ENCODE measurements around the gene LRRC2.

Gene LRRC2

DNA sequence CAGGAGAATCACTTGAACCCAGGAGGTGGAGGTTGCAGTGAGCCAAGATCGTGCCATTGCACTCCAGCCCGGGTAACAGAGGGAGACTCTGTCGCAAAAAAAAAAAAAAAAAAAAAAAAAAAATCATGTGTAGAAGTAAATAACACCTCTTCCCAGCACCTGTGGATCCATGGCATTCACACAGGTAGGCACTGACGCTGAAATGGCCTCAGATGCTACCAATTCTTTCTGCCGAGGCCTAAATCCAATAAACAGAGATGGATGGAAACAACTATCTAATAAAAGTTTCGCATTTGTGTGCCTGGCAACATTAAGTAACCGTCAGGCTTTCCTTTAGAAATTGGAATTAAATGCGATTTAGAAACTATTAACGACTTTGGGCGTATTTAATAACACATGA is 10.3 kb upstream of the LRRC2 start:
- TF ChIP-seq, protein P1, sequence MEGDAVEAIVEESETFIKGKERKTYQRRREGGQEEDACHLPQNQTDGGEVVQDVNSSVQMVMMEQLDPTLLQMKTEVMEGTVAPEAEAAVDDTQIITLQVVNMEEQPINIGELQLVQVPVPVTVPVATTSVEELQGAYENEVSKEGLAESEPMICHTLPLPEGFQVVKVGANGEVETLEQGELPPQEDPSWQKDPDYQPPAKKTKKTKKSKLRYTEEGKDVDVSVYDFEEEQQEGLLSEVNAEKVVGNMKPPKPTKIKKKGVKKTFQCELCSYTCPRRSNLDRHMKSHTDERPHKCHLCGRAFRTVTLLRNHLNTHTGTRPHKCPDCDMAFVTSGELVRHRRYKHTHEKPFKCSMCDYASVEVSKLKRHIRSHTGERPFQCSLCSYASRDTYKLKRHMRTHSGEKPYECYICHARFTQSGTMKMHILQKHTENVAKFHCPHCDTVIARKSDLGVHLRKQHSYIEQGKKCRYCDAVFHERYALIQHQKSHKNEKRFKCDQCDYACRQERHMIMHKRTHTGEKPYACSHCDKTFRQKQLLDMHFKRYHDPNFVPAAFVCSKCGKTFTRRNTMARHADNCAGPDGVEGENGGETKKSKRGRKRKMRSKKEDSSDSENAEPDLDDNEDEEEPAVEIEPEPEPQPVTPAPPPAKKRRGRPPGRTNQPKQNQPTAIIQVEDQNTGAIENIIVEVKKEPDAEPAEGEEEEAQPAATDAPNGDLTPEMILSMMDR (conservative IDR thresholded peaks at IDR 0.05; ENCODE audit: control insufficient read depth, insufficient read depth, low read depth, low read length), result no peak
- H3K4me3 ChIP-seq (ENCODE audit: control insufficient read depth, low read depth, low read length), result no peak overlapping the region
- no peak for DNase-seq (ENCODE audit: low read depth)

DNA sequence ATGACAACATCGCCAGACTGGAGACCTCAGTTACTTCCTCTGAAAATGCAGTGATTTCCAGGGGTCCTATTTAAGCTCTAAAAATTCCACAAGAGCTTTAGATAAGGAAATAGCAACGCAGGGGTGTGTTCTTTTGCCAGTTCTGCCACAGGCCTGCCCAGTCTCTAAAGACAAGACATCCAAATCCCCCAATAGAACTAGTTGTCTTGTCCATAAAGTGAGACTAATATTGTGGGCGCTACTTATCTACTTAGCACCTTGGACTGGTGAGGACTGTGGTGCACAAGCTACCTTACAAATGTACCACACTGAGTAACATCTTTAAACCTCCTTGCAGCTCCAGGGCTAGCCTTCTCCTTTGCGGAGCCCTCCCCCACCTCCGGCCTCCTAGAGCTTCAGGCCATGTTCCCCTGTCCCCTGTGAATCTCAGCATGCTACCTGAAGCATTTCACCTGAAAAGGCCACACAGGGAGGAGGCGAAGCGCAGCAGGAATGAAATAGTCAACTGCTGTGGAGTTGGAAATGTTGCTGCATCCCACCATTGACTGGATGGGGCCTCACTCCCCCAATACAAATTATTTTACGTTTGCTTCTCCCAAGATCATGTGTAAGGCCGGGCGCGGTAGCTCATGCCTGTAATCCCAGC is 9.6 kb upstream of the LRRC2 start:
- TF ChIP-seq, protein P1 (conservative IDR thresholded peaks at IDR 0.05; ENCODE audit: control insufficient read depth, insufficient read depth, low read depth, low read length), result no peak

DNA sequence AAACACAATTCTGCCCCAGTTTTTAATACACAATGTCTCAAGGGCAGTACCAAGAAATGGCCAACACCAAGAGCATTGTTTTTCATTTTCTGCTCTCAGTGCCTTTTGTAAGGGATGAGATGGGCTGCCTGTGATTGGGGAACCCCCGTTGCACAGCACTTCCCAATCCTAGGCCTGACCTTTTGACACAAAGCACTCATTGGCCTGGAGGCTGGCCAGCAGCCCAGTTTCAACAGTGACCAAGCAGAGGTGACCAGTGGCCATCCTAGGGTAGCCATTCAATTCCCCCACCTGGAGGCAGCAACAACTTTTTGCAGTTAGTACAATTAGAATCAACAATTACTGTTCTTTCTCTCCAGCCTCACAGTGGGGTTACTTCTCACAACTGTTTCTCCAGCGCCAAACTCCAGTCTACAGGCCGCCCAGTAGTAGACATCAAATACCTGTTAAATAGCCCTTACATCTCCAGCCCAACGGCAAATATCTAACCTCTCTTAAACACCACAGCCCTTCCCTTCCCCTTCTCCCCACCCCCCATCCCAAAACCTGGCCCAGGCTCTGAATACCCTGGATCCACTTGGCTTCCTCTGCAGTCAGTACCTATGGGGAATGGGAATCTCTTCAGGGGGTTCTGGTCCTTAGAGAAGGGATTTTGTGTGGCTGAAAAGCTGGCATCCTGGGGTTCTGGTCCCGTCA is 8.9 kb upstream of the LRRC2 start:
- H3K4me3 ChIP-seq (ENCODE audit: control insufficient read depth, low read depth, low read length), result no peak overlapping the region
- TF ChIP-seq, protein P1 (conservative IDR thresholded peaks at IDR 0.05; ENCODE audit: control insufficient read depth, insufficient read depth, low read depth, low read length), result no peak
- DNase-seq (ENCODE audit: low read depth), result no peak

More for the DNA sequence above, 9.6 kb upstream of the LRRC2 start:
- DNase-seq (ENCODE audit: low read depth), result no peak
- H3K4me3 ChIP-seq (ENCODE audit: control insufficient read depth, low read depth, low read length), result no peak overlapping the region

DNA sequence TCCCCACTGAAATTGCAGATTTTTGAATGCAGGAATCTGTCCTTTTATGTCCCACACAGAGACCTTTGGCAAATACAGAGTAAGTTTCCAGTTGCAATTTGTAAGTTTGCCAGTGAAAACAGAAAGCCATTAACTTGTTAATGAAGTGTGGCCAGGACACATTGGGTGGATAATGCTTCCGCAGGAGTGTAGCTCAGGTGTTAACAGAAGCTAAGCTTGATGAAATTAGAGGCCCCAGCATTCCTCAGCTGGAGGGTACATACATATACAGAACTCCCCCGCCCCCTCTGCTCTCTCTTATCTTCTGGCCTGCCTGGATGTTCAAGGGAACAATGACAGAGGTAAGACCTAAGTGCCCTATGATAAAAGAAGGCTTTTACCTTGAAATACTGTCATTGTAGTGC is 8.1 kb upstream of the LRRC2 start:
- TF ChIP-seq, protein P1 (conservative IDR thresholded peaks at IDR 0.05; ENCODE audit: control insufficient read depth, insufficient read depth, low read depth, low read length), result no peak
- H3K4me3 ChIP-seq (ENCODE audit: control insufficient read depth, low read depth, low read length), result no peak overlapping the region
- DNase-seq (ENCODE audit: low read depth), result no peak

DNA sequence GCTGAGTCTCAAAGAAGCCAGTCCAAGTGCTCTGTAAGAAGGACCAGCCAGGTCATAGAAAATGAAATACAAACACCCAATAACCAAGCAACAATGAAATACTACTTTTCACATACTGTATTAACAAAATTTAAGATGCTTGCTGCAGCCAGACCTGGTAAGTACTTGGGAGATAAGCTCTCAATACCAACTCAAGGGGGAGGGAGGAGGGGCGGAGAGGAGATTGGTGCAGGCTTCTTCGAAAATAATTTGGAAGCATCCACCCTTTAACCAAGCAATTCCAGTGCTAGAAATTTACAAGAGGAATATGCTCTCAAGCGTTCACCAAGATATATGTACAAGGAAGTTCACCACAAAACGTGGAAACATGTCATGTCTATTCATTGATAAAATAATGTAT is 7.6 kb upstream of the LRRC2 start:
- no peak for DNase-seq (ENCODE audit: low read depth)
- H3K4me3 ChIP-seq (ENCODE audit: control insufficient read depth, low read depth, low read length), result no peak overlapping the region
- TF ChIP-seq, protein P1 (conservative IDR thresholded peaks at IDR 0.05; ENCODE audit: control insufficient read depth, insufficient read depth, low read depth, low read length), result no peak

DNA sequence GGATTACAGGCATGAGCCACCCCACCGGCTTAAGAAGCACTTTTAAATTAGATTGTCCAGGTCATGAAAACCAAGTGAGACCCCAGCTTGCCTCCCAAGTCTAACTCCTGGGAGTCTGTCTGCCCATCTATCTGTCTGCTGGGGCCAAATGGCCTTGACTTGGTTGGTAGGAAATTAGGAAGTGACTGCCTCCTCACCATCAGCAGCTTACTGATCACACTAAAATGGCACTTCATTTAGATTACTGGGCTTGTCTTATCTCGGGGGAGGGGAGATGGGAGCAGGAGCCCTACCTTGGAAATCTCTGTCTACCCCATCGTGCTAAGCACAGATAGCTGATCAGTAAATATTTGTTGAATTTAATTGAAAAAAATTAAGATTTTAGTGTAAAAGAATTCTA is 5.6 kb upstream of the LRRC2 start:
- DNase-seq (ENCODE audit: low read depth), result no peak
- H3K4me3 ChIP-seq (ENCODE audit: control insufficient read depth, low read depth, low read length), result no peak overlapping the region
- TF ChIP-seq, protein P1 (conservative IDR thresholded peaks at IDR 0.05; ENCODE audit: control insufficient read depth, insufficient read depth, low read depth, low read length), result no peak

Measured in fibroblast of mammary gland (primary cell).